Hepatic stellate cell (primary cell): ENCODE measurements around the gene UBTD2.
"Not testable (repeated sequence)": the region's sequence is repeated elsewhere in the genome, so short reads cannot be mapped to it uniquely, and the experiment has no call there.

Experiments
- DNase-seq: peaks from one replicate; pipeline ENCODE4 v3.0.0; 2011; ENCODE audit warnings: low spot score

The UBTD2 gene

GRCh38 chr5:172283020-172283861, at the start of gene UBTD2:
Gene UBTD2, minus strand, starts transcription at chr5:172283764. Its CDS starts 99 bp downstream, at chr5:172283665.
- DNase-seq, result peak; percentile 90

DNA sequence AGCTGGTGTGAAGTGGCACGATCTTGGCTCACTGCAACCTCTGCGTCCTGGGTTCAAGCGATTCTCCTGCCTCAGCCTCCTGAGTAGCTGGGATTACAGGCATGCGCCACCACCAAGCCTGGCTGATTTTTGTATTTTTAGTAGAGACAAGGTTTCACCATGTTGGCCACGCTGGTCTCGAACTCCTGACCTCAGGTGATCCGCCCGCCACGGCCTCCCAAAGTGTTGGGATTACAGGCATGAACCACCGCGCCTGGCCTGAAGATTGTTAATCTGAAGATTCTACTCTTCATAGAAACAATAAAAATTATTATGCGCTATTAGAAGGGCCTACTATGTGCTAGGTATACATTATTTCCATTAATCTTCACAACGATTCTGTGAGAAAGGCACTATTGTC, 43.3 kb upstream of the UBTD2 start:
- not testable (repeated sequence) for DNase-seq

- no peak for DNase-seq
Measured at GRCh38 chr5:172325452-172325851, 41.9 kb upstream of the UBTD2 start.

DNA sequence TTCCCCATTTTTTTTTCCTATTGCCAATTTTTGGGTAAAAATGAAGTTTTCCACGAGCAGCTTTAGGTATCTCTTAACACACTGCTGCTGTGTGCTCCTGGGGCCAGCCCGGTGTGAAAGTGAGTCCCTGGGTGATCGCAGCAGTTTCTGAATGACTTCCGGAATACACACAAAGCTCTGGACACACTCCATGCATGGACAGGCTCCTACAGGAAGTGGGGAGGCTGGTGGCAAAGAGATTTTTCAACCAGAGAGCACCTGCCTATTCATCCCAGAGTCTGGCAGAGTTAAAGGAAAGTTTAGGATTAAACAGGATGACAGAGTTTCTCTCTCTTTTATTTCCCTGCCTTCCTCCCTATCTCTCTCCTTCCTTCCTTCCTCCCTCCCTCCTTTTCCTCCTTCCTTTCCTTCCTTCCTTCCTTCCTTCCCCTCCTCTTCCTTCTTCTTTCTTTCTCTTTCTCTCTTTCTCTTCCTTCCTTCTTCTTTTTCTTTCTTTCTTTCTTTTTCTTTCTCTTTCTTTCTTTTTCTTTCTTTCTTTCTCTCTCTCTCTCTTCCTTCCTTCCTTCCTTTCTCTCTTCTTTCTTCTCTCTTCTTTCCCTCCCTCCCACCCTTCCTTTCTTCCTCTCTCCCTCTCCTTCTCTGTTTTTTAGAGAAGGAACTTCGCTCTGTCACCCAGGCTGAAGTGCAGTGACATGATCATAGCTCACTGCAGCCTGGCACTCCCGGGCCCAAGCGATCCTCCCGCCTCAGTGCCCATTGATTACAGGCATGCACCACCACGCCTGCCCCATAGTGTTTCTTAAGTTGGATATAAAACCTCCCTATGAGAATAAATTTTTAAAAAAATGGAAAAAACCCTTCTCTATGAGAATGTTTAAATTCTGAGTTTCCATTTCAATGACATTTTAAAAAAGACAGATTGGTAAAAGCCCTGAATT, 38.7 kb upstream of the UBTD2 start:
- DNase-seq, result no peak

- DNase-seq, result no peak
Measured at GRCh38 chr5:172321593-172321992, 38.0 kb upstream of the UBTD2 start.

DNA sequence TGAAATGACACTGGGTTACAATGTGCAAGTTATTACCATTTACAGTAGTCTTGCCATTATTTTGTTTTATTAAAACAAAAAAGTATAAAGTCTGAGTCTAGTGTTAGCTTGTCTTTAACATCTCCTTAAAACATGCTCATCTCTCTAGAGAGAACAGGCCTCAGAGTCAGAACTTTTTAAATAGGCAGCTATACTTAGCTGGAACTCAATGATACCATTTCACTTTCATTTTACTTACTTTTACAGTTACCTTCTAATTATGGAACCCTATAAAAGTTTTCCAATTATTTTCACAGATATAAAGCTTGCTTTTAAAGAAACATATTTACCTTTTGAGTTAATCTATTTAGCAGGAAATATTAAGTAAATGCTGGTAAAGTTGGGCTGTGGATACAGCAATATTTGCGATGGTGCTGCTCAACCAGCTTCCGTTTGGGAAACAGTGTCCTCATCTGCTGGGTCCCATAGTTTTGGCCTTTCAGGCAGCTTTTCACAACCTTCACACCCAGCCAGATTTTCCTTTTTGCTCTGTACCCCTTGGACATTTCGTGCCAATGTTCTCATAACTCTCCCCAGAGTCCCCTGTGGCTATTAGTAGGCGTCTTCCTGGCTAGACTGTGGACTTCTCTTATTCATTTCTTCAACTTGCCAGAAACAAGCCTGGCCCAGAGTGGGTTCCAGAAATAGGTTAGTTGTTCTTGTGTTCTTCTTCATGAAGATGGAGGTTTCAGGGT, 36.3 kb upstream of the UBTD2 start:
- DNase-seq, result peak; percentile 27

DNA sequence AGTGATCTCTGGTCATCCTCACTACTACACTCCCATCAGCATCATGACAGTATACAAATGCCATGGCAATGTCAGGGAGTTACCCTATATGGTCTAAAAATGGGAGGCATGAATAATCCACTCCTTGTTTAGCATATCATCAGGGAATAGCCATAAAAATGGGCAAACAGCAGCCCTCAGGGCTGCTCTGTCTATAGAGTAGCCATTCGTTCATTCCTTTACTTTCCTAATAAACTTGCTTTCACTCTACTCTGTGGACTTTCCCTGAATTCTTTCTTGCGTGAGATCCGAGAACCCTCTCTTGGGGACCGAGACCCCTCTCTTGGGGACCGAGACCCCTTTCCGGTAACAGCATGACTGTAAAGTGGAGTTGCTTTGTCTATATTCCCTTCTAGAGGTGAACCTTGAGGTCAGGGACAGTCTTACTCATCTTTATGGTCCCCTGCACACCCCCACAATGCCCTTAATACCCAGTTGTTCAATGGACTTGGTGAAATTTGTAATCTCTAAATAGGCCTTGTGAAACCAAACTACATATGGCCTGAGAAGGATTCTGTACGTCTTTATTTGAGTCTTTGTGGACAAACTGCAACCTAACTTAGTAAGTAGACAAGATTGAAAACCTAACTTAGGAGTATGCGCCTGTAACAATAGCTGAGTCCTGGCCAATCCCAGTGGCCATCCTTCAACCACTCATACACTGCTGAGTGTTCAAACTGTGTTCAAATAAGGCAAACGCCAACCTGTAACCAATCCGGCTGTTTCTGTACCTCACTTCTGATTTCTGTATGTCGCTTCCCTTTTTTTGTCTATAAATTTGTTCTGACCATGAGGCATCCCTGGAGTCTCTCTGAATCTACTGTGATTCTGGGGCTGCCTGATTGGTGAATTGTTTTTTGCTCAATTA, 32.3 kb upstream of the UBTD2 start:
- no peak for DNase-seq

DNA sequence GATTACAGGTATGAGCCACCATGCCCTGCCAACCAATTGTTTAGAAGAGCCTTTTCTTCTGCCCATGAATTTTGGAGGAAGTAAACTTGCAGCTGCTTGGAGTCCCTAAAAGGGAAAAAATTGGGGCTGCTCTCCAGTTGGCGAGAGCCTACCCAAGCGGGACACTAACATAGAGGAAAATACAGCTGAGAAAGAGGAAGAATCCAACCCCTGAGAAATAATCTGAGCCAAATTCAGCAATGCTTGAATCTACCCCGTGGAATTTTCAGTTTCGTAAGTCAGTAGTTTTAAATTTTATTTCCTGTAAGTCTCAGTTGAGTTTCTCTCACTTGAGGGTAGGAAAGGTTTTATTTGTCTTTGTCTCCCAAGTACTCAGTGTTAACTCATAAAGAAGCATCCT, 30.4 kb upstream of the UBTD2 start:
- no peak for DNase-seq

DNA sequence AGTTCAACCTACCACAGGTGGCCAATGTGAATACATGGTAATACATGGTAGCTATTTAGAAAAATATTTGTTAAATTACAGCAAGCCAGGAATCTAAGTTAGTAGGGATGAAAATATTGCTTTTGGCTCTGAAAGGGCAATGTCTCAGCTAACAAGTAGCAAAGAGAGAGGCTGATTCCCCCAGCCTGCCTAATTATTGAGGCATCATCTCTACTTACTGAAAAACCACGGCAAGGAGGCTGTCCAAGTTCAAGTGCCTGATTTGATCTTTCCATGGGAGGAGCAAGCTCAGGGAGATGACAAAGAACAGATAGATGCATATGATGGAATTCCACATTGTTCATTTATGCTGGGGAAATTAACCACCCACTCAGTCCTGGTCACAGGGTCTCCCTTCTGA, 28.7 kb upstream of the UBTD2 start:
- no peak for DNase-seq

GRCh38 chr5:172311605-172312004, 28.0 kb upstream of the UBTD2 start:
- no peak for DNase-seq

GRCh38 chr5:172311026-172311425, 27.5 kb upstream of the UBTD2 start:
- DNase-seq, result no peak

- DNase-seq, result no peak
Measured at GRCh38 chr5:172305380-172305779, 21.8 kb upstream of the UBTD2 start.

DNA sequence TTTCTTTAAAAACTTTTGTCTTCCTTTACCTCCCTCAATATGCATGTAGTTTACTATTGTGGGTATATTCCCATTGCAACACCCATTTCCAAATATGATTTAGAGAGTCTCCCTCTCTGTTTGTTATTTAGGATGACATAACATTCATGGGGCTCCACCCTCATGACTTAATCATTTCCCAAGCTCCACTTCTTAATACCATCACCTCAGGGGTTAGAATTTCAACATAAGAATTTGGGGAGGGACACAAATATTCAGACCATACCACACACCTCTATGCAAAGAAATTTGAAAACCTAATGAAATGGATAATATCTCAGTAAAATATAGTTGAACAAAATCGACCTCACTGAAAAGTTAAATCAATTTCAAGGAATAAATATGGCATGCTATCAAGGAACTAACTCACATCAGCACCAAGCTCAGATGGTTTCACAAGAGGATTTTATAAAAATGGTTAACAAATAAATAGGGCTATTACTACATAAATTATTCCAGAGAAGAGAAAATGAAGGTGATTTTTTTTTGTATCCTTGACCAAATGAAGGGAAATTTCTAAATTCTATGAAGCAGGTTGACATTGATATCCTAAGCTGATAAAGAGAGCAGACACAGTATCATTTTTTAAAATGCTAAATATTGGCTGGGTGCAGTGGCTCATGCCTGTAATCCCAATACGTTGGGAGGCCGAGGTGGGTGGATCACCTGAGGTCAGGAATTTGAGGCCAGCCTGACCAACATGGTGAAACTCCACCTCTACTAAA, 20.2 kb upstream of the UBTD2 start:
- no peak for DNase-seq

DNA sequence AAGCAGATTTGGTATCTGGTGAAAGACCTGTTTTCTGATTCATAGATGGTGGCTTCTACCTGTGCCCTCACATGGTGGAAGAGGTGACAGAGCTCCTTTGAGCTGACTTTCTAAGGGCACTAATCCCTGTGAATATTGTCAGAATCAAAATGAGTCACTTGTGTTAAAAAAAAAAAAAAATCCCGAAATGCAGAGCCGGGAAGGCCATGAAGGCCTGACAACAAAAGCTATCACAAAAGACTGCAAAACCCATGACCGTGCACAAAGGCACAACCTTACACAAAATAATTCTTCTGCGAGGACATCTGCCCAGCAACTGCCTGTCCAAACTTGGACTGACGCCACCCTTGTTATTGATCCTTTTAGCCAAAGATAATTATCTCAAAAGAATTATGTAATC, 19.6 kb upstream of the UBTD2 start:
- no peak for DNase-seq

- no peak for DNase-seq
Measured at GRCh38 chr5:172302047-172302710, 18.6 kb upstream of the UBTD2 start.

- DNase-seq, result no peak
Measured at GRCh38 chr5:172299916-172300439, 16.4 kb upstream of the UBTD2 start.

- DNase-seq, result no peak
Measured at GRCh38 chr5:172294831-172295230, 11.3 kb upstream of the UBTD2 start.

DNA sequence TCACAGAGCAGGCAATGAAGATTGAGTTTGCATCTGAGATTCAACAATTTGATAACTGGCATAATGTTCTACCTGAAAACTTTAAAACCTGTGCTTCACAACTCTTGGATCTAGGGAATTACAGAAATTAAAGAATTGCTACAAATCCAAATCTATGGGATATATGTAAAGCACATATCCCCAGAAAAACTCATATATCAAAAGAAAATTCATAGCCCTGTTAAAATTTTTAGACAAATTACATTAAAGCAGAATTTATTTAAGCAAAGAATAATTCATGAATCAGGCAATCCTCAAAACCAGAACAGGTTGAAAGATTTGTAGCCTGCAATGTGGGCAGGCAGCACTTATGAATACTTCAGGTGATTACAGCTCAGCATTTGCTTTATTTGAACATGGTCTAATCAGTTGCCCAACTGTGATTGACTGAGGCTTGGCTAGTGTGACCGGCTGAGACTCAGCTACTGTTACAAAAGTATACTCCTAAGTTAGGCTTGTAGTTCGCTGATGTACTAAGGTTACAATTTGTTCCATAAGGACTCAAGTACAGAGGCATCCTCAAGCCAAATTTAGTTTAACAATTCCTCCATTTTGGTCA, 10.3 kb upstream of the UBTD2 start:
- no peak for DNase-seq

DNA sequence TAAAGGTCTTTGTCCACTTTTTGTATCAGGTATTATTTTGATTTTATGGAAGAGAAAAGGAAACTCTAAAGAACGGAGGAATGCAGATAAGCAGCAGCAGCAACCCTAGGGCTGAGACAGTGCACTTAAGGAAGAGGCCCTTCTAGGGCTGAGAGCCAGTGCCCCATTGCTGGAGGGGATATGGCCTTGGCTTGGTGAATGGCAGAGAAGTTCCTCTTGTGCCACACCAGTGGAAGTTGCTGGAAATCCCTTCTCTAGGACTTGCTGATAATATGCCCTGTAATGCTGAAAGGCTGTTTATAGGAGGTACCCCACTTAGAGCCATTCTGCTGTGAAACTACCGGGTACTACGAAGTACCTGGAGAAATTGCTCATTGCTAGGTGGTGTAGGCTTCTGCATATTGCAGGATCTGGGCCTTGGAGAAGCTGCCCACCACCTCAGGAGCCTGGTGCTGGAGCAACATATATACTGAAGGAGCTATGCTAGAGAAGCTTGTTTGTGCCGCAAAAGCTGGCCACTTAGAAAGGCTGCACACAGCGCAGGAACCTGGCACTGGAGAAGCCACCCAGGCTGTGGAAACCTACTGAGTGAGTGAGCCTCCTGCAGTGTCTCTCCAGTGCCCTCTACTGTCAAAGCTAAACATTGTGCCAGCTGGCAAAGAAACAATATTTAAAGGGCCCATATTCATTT, 9.6 kb upstream of the UBTD2 start:
- peak; percentile 62 for DNase-seq
